ENCODE measurements around the gene SSB.
"Not testable (repeated sequence)": the region's sequence is repeated elsewhere in the genome, so short reads cannot be mapped to it uniquely, and the experiment has no call there.

Gene SSB

GRCh38 chr2:169781249-169782013, 17.2 kb upstream of the SSB start:
- DNase-seq (ENCODE audit: low spot score): no peak

GRCh38 chr2:169782513-169782912, 16.2 kb upstream of the SSB start:
- DNase-seq (ENCODE audit: low spot score): no peak

DNA sequence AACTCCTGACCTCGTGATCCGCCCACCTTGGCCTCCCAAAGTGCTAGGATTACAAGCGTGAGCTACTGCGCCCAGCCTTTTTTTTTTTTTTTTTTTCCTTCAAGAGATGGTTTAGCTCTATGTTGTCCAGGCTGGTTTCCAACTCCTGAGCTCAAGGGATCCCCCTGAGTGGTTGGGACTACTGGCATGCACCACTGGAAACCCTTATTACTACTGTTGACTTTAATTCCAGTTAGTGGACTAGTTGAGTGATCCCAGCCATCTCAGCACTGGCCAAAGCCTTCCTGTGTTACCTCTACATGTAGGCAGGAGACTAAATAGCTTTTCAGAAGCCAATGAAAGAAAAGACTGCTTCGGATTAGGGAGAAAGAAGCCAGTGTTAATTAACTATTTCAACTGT, 8.1 kb upstream of the SSB start:
- DNase-seq (ENCODE audit: low spot score): no peak

DNA sequence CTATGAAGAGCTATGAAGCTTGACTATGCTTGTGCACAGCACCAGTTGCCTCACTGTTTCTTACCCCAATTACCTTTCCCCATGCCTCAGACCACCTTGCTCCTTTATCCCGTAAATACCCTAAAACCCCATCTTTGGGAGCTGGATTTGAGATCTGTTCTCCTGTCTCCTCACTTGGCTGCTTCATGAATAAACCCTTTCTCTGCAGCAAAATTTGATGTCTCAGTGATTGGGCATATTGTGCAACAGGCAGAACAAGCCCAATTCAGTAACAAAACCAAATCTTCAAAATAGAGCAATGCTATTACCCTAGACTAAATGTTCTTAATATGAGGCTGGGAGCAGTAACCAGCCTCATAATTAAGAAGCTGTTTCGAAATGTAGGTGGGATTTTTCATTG, 3.5 kb upstream of the SSB start:
- no peak for DNase-seq (ENCODE audit: low spot score)

DNA sequence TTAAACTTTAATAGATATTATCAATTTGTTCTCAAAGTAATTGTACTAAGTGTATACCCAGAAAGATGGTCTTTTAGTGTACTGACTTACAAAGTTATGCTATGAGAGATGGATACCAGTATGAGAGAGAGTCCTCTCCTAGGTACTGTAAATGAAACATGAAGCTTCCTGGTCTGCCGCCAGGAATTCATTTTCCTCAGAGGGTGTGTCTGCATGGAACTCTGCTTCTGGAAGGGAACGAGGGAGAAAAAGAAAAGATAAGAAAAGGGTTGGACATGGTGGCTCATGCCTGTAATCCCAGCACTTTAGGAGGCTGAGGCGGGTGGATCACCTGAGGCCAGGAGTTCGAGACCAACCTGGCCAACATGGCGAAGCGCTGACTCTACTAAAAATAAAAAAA, 2.2 kb upstream of the SSB start:
- DNase-seq (ENCODE audit: low spot score): no peak

- no peak for DNase-seq (ENCODE audit: low spot score)
Observed at GRCh38 chr2:169797601-169798000, 1.1 kb upstream of the SSB start.

DNA sequence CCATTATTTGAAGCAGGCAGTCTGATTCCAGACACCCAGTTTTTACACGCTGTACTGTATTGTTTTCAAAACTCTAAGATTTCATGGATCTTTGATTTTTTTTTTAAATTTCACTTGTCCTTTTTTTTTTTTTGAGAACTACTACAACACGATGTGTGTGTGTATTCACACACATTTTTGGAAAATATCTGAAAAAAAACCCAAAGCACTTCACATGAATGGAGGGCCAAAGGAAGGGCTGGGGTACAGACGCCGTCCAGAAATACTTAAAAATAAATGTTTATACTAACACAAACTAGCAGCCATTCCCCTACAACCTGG, 314 bp upstream of the SSB start:
- DNase-seq (ENCODE audit: low spot score): no peak

DNA sequence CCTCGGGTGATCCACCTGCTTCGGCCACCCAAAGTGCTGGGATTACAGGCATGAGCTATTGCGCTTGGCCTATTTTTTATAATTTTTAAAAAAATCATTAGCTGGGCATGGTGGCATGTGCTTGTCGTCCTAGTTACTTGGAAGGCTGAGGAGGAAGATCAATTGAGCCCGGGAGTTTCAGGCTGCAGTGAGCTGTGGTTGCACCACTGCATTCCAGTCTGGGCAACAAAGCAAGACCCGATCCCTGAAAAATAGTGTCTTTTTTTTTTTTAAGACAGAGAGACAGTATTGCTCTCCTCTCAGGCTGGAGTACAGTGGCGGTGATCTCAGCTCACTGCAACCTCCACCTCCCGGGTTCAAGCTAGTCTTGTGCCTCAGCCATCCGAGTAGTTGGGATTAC, 4.8 kb downstream of the SSB start:
- no peak for DNase-seq (ENCODE audit: low spot score)

- no peak for DNase-seq (ENCODE audit: low spot score)
Observed at GRCh38 chr2:169806586-169806985, 7.9 kb downstream of the SSB start.

- peak; percentile 45 for DNase-seq (ENCODE audit: low spot score)
Observed at GRCh38 chr2:169808221-169808620, 9.6 kb downstream of the SSB start.

DNA sequence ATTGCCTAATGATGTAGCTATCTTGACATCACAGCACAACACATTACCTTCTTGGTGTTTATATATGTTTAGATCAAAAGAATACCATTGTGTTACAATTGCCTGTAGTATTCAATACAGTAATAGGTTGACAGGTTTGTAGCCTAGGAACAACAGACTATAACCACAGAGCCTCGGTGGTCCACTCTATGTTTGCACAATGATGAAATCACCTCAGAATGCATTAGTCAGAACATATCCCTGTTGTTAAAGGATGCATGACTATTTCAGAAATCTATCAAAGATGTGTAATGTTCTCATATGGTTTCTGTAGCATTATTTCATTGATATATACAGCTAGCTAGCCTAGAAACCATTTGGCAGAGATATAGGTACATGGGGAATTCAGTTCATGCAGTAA, 17.2 kb downstream of the SSB start:
- DNase-seq (ENCODE audit: low spot score): peak; percentile 39

DNA sequence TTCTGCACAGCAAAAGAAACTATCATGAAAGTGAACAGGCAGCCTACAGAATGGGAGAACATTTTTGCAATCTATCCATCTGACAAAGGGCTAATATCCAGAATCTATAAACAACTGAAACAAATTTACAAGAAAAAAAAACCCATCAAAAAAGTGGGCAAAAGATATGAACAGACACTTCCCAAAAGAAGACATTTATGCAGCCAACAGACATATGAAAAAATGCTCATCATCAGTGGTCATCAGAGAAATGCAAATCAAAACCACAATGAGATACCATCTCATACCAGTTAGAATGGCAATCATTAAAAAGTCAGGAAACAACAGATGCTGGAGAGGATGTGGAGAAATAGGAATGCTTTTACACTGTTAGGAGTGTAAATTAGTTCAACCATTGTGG, 18.3 kb downstream of the SSB start:
- DNase-seq (ENCODE audit: low spot score): not testable (repeated sequence)

DNA sequence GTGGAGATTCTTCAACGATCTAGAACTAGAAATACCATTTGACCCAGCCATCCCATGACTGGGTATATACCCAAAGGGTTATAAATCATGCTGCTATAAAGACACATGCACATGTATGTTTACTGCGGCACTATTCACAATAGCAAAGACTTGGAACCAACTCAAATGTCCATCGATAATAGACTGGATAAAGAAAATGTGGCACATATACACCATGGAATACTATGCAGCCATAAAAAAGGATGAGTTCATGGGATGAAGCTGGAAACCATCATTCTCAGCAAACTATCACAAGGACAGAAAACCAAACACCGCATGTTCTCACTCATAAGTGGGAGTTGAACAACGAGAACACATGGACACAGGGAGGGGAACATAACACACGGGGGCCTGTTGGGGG, 18.7 kb downstream of the SSB start:
- DNase-seq (ENCODE audit: low spot score): not testable (repeated sequence)

DNA sequence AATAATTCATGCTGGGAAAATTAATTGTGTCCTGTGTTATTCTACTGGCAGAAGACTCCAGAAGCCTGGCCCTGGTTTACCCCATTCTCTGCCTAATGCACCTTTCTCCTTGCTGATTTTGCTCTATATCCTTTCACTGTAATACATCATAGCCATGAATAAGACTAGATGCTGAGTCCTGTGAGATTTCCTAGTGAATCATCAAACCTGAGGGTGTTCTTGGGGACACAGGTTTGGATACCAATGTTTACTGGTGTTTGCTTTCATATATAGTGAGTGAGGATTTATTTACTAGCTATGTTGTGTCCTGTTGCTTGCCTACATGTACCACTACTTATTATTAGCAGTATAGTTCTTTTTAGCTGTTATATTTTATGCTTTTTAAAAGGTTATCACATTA, 19.6 kb downstream of the SSB start:
- DNase-seq (ENCODE audit: low spot score): no peak

DNA sequence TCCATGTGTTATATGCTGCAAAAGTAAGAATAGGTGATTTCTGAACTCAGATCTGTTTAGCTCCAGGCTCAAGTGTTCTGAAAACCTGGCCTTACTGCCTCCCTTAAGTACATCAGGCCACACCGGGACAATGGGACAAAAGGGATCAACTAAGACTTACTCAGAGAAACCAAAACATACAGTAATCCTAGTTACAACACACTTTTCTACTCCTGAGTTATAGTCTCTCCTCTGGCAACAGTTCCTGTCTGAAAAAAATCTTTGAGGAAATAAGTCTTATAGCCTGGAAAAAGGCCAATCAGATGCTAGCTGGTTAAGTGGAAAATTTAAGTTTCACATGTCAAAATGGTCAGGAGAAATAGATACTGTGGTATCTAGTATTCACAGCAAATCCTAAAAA, 20.4 kb downstream of the SSB start:
- DNase-seq (ENCODE audit: low spot score): no peak

DNA sequence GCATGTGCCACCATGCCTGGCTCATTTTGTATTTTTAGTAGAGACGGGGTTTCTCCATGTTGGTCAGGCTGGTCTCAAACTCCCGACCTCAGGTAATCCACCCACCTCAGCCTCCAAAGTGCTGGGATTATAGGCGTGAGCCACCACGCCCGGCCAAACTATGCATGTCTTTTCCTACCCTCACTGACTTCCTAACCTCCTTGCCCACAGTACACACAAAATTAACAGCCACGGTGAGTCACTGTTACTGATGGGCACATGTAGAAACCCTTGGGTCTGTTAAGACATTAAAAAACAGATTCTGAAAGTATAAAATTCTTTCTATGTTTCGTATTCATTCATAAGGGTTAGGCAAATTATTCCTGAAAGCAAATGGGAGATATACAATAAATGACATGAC, 21.4 kb downstream of the SSB start:
- not testable (repeated sequence) for DNase-seq (ENCODE audit: low spot score)

GRCh38 chr2:169822036-169822435, 23.4 kb downstream of the SSB start:
- no peak for DNase-seq (ENCODE audit: low spot score)

GRCh38 chr2:169822785-169823392, 24.2 kb downstream of the SSB start:
- no peak for DNase-seq (ENCODE audit: low spot score)

DNA sequence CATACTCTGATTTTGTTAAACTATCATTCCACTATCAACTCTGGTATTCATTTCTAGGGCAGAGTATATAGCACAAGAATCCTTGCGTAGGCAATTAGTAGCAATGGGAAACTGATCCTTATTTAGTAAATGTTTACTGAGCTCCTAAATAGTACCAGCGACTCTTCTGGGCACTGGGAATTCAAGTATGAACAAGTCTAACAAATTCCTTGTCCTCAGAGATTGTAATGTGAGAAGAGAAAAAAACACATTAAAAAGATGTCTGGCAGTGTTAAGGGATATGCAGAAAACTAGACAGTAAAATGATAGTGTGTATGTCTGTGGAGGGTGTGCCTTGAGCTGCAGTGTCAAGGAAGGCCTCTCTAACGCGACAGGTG, 25.3 kb downstream of the SSB start:
- peak; percentile 18 for DNase-seq (ENCODE audit: low spot score)

DNA sequence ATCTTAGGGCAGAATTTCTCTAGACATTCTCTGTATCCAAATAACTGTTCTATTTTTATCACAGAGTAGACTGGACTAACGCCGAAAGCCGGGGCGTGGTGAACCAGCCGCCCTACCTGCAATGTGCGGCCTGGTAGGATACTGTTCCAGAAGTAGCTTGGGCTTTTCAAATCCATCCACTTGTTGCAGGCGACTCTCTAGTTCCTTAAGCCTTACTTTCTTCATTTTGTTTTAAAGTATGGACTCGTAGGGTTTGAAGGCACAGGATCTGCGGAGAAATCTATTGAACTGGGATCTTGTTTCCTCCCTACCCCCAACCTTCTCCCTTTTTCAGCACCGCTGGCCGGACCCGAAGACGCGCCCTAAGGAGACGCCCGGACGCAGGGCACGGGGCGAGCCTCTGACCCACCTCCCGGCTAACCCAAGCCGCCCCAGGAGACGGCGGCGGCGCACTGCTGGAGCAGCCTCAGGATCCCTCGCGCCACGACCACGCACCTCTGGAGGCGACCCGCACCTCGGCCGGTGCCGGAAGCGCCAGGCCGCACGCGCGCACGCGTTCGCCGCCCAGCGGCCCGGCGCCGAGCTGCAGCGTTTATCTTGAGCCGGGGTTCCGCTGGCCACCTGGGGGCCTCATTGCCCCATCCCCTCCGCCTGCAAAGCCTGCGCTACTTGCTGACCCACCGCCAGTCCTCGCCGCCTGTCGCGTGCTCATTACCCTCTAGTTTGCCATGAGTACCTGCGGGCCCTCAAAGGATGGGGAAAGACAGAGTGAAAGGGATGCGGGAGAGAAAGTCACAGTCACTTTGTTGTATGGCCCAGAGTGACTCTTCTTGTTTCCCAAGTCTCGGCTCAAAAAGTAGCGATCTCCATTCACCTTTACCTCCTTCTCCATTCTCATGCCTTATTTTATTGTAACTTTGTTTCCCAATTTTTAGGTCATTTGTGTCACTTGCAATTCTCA, 26.0 kb downstream of the SSB start, which contains the start of gene METTL5:
TSS of gene METTL5 (minus strand) at position 533 of the 961 bp plus-strand sequence. CDS start at position 225, 308 bp downstream.
- peak; percentile 84 for DNase-seq (ENCODE audit: low spot score)

DNA sequence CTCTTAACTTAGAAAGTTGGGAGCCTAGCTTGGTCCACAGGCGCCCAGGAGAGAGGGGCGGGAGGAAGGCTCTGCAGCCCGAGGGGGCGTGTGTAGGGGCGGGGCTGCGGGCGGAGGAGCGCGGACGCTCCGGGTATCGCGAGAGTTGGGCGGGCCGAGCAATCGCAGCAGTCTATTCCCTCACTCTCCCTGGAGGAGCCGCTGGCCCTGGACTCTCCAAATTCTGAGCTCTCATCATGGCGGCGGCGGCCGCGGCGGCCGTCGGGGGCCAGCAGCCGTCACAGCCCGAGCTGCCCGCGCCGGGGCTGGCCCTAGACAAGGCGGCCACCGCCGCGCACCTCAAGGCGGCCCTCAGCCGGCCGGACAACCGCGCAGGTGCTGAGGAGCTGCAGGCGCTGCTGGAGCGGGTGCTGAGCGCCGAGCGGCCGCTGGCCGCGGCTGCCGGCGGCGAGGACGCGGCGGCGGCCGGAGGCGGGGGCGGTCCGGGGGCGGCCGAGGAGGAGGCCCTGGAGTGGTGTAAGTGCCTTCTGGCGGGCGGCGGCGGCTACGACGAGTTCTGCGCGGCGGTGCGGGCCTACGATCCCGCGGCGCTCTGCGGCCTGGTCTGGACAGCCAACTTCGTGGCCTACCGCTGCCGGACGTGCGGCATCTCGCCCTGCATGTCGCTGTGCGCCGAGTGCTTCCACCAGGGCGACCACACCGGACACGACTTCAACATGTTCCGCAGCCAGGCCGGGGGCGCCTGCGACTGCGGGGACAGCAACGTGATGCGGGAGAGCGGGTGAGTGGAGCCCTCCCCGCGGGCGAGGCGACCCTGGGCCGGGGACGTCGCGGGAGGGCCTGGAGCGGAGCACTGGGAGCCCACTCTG, 28.8 kb downstream of the SSB start, which contains the start of gene UBR3:
TSS of gene UBR3 (plus strand) at position 183 of the 869 bp plus-strand sequence. CDS start at position 237, 54 bp downstream.
- DNase-seq (ENCODE audit: low spot score): peak; percentile 96
